Measurements from ENCODE around the gene ZNF667.

Gene ZNF667

GRCh38 chr19:56398809-56399208, 78.3 kb downstream of the ZNF667 start:
- no peak for TF ChIP-seq CTCF (conservative IDR thresholded peaks at IDR 0.05; ENCODE audit: low read depth, low read length)
- no peak overlapping the region for H3K4me3 ChIP-seq (ENCODE audit: low read depth, low read length)
- DNase-seq (ENCODE audit: low read depth): no peak

- TF ChIP-seq CTCF (conservative IDR thresholded peaks at IDR 0.05; ENCODE audit: low read depth, low read length): peak; percentile 86
- peak; percentile 99 for DNase-seq (ENCODE audit: low read depth)
- peak within 1 kb of the TSS; percentile 81 for H3K4me3 ChIP-seq (ENCODE audit: low read depth, low read length)
These were observed 83.8 kb downstream of the ZNF667 start, which contains the start of gene ZNF582 for GRCh38 chr19:56393119-56394012. Gene ZNF582, minus strand, starts transcription at chr19:56393534. Its CDS starts 1,782 bp downstream, at chr19:56391752.
